Nephron (organoid): ENCODE measurements around the gene HS6ST2.
A peak's percentile ranks its signal among the peaks of the same experiment; 100 is the strongest.

Experiments
- H3K27ac Mint-ChIP-seq, 3 experiments: 2 replicates each; pipeline ENCODE4 v1.8.0; 2020; ENCODE audit warnings: mixed read lengths in 3 of 3, mild to moderate bottlenecking in 2 of 3, moderate library complexity in 1 of 3
- H3K27me3 Mint-ChIP-seq: 2 replicates; pipeline ENCODE4 v1.8.0; 2021; ENCODE audit warnings: low read depth, mild to moderate bottlenecking, moderate library complexity, mixed read lengths
- H3K36me3 Mint-ChIP-seq: 2 replicates; pipeline ENCODE4 v1.8.0; 2020; ENCODE audit warnings: low read depth, mixed read lengths
- H3K4me1 Mint-ChIP-seq: 2 replicates; pipeline ENCODE4 v1.8.0; 2020; ENCODE audit warnings: mixed read lengths
- H3K4me3 Mint-ChIP-seq, 3 experiments: 2 replicates each; pipeline ENCODE4 v1.8.0; 2020; ENCODE audit warnings: mild to moderate bottlenecking in 3 of 3, mixed read lengths in 3 of 3, moderate library complexity in 2 of 3
- H3K9me3 Mint-ChIP-seq: 2 replicates; pipeline ENCODE4 v1.8.0; 2020; ENCODE audit warnings: mixed read lengths
- CTCF ChIP-seq, 3 experiments: fragments of 200-600 bp; sonication (generic); IDR thresholded peaks; one replicate each; pipeline ENCODE4 v1.5.0; 2021; ENCODE audit warnings: antibody characterized with exemption in 3 of 3; ENCODE audit not compliant: unreplicated experiment in 3 of 3

HS6ST2 gene

DNA sequence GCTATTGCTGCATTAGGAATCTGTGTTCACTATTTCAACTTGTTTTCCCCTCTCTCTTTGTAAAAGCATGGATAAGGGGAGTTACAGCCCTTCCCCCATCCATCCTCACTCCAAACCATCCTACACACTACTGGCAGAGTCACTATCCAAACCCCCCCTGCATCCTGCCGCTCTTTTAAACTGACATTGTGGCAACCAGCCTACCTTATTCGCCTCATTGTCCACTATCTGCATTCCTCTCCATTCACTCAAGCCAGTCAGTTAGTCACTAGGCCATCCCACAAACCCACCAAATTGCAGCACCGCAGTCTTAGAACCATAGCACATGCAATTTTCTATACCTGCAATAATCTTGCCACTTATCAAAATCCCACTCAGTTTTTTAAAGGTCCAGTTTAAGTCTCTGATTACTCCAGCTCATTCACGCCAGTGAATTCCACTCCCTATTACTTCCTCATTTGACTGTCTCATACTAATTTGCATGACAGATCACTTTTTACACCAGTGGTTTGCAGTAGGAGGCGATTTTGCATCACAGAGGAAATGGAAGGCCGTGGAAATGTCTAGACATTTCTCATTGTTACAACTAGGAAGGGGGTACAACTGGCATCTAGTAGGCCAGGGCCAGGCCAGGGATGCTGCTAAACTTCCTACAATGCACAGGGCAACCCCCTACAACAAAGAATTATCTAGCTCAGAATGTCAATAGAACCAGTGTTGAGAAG is 181.8 kb downstream of the HS6ST2 start:
- no peaks in the 10 kb centered on the region for H3K27me3 Mint-ChIP-seq
- no peak for TF ChIP-seq CTCF (IDR thresholded peaks at IDR 0.05; ENCODE audit: unreplicated experiment in 3 of 3)

GRCh38 chrX:132775263-132775823 is 183.1 kb downstream of the HS6ST2 start:
- no peak overlapping the region for H3K27ac Mint-ChIP-seq
- peaks cover 28% of the 10 kb centered on the region for H3K4me1 Mint-ChIP-seq
- no peaks in the 10 kb centered on the region for H3K27me3 Mint-ChIP-seq
- no peaks in the 10 kb centered on the region for H3K9me3 Mint-ChIP-seq
- H3K4me3 Mint-ChIP-seq, result no peak overlapping the region
- TF ChIP-seq CTCF (IDR thresholded peaks at IDR 0.05; ENCODE audit: unreplicated experiment in 3 of 3), result no peak
- H3K36me3 Mint-ChIP-seq, result no peaks in the 10 kb centered on the region

More for the DNA sequence above, 181.8 kb downstream of the HS6ST2 start:
- peaks cover 22% of the 10 kb centered on the region for H3K4me1 Mint-ChIP-seq
- H3K27ac Mint-ChIP-seq, result no peak overlapping the region
- no peaks in the 10 kb centered on the region for H3K36me3 Mint-ChIP-seq
- no peak overlapping the region for H3K4me3 Mint-ChIP-seq
- no peaks in the 10 kb centered on the region for H3K9me3 Mint-ChIP-seq

GRCh38 chrX:132774010-132774714 is 184.3 kb downstream of the HS6ST2 start:
- H3K9me3 Mint-ChIP-seq, result no peaks in the 10 kb centered on the region
- no peak overlapping the region for H3K4me3 Mint-ChIP-seq
- peaks cover 28% of the 10 kb centered on the region for H3K4me1 Mint-ChIP-seq
- peak overlapping the region in 2 of 3 experiments; percentile 12 to 70 for H3K27ac Mint-ChIP-seq
- H3K27me3 Mint-ChIP-seq, result no peaks in the 10 kb centered on the region
- TF ChIP-seq CTCF (IDR thresholded peaks at IDR 0.05; ENCODE audit: unreplicated experiment in 3 of 3), result no peak
- H3K36me3 Mint-ChIP-seq, result no peaks in the 10 kb centered on the region

GRCh38 chrX:132769609-132770008 is 188.8 kb downstream of the HS6ST2 start:
- TF ChIP-seq CTCF (IDR thresholded peaks at IDR 0.05; ENCODE audit: unreplicated experiment in 3 of 3), result no peak

DNA sequence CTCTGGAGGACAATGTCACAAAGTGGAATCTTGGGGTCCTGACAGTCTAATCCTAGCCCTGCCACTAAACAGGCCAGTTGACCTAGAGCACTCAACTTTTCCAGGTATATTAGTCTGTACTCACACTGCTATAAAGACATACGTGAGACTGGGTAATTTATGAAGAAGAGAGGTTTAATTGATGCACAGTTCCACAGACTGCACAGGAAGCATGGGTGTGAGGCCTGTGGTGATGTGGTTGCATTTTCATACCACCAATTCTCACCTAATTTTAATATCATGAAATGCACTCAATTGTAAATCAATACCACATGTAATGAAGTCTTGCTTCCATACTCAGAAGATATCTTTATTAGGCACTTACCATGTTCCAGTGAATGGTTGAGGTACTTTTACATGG is 192.0 kb downstream of the HS6ST2 start:
- Mint-ChIP-seq H3K27me3 (no peaks in the 10 kb centered on the region), H3K4me3 (no peak overlapping the region), H3K4me1 (peaks cover 21% of the 10 kb centered on the region), H3K36me3 (no peaks in the 10 kb centered on the region), H3K27ac (no peak overlapping the region), H3K9me3 (no peaks in the 10 kb centered on the region)
- TF ChIP-seq CTCF (IDR thresholded peaks at IDR 0.05; ENCODE audit: unreplicated experiment in 3 of 3), result no peak

More at GRCh38 chrX:132769609-132770008, 188.8 kb downstream of the HS6ST2 start:
- Mint-ChIP-seq H3K27ac (no peak overlapping the region), H3K9me3 (no peaks in the 10 kb centered on the region), H3K4me3 (no peak overlapping the region), H3K4me1 (peaks cover 26% of the 10 kb centered on the region), H3K27me3 (no peaks in the 10 kb centered on the region), H3K36me3 (no peaks in the 10 kb centered on the region)
